ENCODE results near the gene TYMP. TPM values are rescaled to one million over a fixed set of nuclear protein-coding genes. Genes with fewer than 3 reads are reported as not detected.

The TYMP gene
- total and polyA plus RNA-seq, 2 of the 4 experiments (the other 2 are of a cell fraction) = 0.18 to 0.74 TPM

DNA sequence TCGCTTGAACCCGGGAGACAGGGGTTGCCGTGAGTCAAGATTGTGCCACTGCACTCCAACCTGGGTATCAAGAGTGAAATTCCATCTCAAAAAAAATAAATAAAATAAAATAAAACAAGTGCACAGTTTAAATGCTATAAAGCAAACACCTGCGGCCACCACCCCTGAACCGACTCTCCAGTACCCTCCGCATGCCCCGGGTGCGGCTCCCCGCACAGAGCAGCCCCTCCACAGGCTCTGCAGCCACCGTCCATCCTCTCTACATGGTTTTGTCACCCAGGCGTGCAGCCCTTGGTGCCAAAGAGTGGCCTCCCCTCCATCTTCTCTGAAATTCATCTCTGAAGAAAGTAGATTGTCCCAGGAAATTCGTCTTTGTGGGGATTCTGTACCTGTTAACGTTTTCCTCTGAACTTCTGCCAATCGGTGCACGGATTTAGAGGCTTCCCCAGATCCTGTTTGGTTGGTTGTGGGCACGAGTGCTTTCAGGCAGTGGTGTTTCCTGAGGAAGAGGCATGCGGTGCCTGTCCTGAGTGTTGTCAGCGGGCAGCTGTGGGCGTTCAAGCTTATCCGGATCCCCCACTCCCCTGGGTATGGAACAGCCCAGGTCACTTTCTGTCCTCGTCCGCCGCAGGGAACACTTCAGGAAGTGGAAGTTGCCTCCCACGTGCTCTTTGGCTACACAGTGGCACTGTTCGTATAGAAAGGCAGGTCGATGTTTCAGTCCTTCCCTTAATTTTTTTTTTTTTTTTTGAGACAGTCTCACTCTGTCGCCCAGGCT, 39.1 kb downstream of the TYMP start:
- TF ChIP-seq RCOR1 (IDR thresholded peaks at IDR 0.05; ENCODE audit: insufficient replicate concordance, low read length) = no peak
- no peak for TF ChIP-seq MXI1 (IDR thresholded peaks at IDR 0.05; ENCODE audit: borderline replicate concordance, low read depth, low read length)
- TF ChIP-seq MAFK (IDR thresholded peaks at IDR 0.05; ENCODE audit: low read depth, low read length) = no peak
- TF ChIP-seq SMC3 (IDR thresholded peaks at IDR 0.05; ENCODE audit: low read depth, low read length) = no peak
- TF ChIP-seq, protein P1, sequence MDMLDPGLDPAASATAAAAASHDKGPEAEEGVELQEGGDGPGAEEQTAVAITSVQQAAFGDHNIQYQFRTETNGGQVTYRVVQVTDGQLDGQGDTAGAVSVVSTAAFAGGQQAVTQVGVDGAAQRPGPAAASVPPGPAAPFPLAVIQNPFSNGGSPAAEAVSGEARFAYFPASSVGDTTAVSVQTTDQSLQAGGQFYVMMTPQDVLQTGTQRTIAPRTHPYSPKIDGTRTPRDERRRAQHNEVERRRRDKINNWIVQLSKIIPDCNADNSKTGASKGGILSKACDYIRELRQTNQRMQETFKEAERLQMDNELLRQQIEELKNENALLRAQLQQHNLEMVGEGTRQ (IDR thresholded peaks at IDR 0.05; ENCODE audit: low read depth, low read length) = no peak
- TF ChIP-seq CHD1 (IDR thresholded peaks at IDR 0.05; ENCODE audit: low read depth, low read length) = no peak
- TF ChIP-seq CEBPB (IDR thresholded peaks at IDR 0.05; ENCODE audit: low read depth, low read length) = no peak
- no peak for TF ChIP-seq RFX5 (IDR thresholded peaks at IDR 0.05; ENCODE audit: low read depth, low read length)
- no peak for TF ChIP-seq POLR2A (IDR thresholded peaks at IDR 0.05; ENCODE audit: low read depth, low read length)
- TF ChIP-seq BHLHE40 (IDR thresholded peaks at IDR 0.05; ENCODE audit: low read depth, low read length) = no peak
- Histone ChIP-seq H3K9me1 (ENCODE audit: insufficient read depth, low read length) (no peaks in the 10 kb centered on the region), H3K27me3 (ENCODE audit: control insufficient read depth, insufficient read depth, low read length) (peaks cover 2% of the 10 kb centered on the region), H3K9ac (ENCODE audit: low read depth, low read length) (no peak overlapping the region), H3K14ac (replicated peaks; ENCODE audit: low read depth, low read length) (no peak overlapping the region), H2AK9ac (replicated peaks; ENCODE audit: low read depth, low read length, poor library complexity) (no peak overlapping the region), H3K18ac (ENCODE audit: low read depth, low read length) (no peak overlapping the region), H2BK15ac (ENCODE audit: low read depth, low read length) (no peak overlapping the region), H3K56ac (ENCODE audit: extremely low read depth, insufficient read depth, low read length) (no peak overlapping the region), H2BK5ac (ENCODE audit: low read depth, low read length, poor library complexity, severe bottlenecking) (no peak overlapping the region), H3K4me2 (ENCODE audit: low read depth, low read length) (no peak overlapping the region), H2BK120ac (ENCODE audit: low read depth, low read length) (no peak overlapping the region), H4K91ac (ENCODE audit: insufficient read depth, low read depth, low read length) (no peak overlapping the region), H3K9me3 (ENCODE audit: control insufficient read depth, insufficient read depth, low read length) (no peaks in the 10 kb centered on the region), H3K79me1 (ENCODE audit: low read depth in 1 of 2, low read length in 2 of 2) (no peaks in the 10 kb centered on the region), H4K20me1 (ENCODE audit: insufficient read depth, low read length) (no peaks in the 10 kb centered on the region), H2BK20ac (ENCODE audit: low read depth, low read length) (no peak overlapping the region), H4K8ac (ENCODE audit: low read depth in 2 of 2, low read length in 2 of 2) (no peak overlapping the region), H3K4me3 (ENCODE audit: insufficient read depth, low read depth, low read length) (no peak overlapping the region), H3K4ac (ENCODE audit: low read depth, low read length) (no peak overlapping the region), H3K36me3 (ENCODE audit: control insufficient read depth, insufficient read depth, low read length) (no peaks in the 10 kb centered on the region), H4K5ac (ENCODE audit: low read depth, low read length) (no peak overlapping the region), H3K23ac (ENCODE audit: low read depth, low read length) (no peak overlapping the region), H3K27ac (ENCODE audit: insufficient read depth, low read length) (no peak overlapping the region), H2AK5ac (ENCODE audit: low read depth, low read length) (no peak overlapping the region), H2AFZ (replicated peaks; ENCODE audit: low read length, poor library complexity) (peak overlapping the region; percentile 8), H3K4me1 (ENCODE audit: control insufficient read depth, insufficient read depth, low read length) (no peaks in the 10 kb centered on the region)
- POLR2A ChIA-PET (ENCODE audit: unreplicated experiment) = no interaction called here
- intact Hi-C loops (cut with micrococcal nuclease) (no loop called here), in situ Hi-C loops (cut with MboI; ENCODE audit: low sequenced_read_pairs) (no loop called here), dilution Hi-C loops (cut with HindIII; ENCODE audit: low sequenced_read_pairs, unreplicated experiment) (no loop called here)
- DNase-seq (no peak), ATAC-seq (ENCODE audit: low read depth) (no peak)
- CTCF ChIA-PET = interaction anchor here (1.0 kb wide), 1 partner anchor 8 kb away, joined by 4 read pairs; no protein-coding TSS in a partner anchor
- no TSS peak for BruUV-seq (replicated peaks)
- WGBS, 2 experiments (ENCODE audit: extremely low coverage in 2 of 2, insufficient read length in 1 of 2) = 80% methylated on average over 10 of the region's 27 CpGs; no CpG with 5 or more reads in 1 of the 2 experiments
